ENCODE data around the gene EYS. TPM values are rescaled to one million over a fixed set of nuclear protein-coding genes. Genes with fewer than 3 reads are reported as not detected.

Gene EYS
- total RNA-seq, 2 donors from 2014 or later = not detected

GRCh38 chr6:64238071-64238470 lies 1469.0 kb downstream of the EYS start:
- no peaks in the 10 kb centered on the region for H3K27me3 ChIP-seq
- H3K9me3 ChIP-seq = peaks cover 0 to 7% of the 10 kb centered on the region in 2 donors
- H3K4me1 ChIP-seq = no peaks in the 10 kb centered on the region
- H3K36me3 ChIP-seq = no peaks in the 10 kb centered on the region
- H3K4me3 ChIP-seq = no peak overlapping the region
- no peak for DNase-seq (ENCODE audit: low spot score)
- TF ChIP-seq, protein P1, sequence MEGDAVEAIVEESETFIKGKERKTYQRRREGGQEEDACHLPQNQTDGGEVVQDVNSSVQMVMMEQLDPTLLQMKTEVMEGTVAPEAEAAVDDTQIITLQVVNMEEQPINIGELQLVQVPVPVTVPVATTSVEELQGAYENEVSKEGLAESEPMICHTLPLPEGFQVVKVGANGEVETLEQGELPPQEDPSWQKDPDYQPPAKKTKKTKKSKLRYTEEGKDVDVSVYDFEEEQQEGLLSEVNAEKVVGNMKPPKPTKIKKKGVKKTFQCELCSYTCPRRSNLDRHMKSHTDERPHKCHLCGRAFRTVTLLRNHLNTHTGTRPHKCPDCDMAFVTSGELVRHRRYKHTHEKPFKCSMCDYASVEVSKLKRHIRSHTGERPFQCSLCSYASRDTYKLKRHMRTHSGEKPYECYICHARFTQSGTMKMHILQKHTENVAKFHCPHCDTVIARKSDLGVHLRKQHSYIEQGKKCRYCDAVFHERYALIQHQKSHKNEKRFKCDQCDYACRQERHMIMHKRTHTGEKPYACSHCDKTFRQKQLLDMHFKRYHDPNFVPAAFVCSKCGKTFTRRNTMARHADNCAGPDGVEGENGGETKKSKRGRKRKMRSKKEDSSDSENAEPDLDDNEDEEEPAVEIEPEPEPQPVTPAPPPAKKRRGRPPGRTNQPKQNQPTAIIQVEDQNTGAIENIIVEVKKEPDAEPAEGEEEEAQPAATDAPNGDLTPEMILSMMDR (IDR thresholded peaks at IDR 0.05) = no peak
- H3K27ac ChIP-seq = no peak overlapping the region

DNA sequence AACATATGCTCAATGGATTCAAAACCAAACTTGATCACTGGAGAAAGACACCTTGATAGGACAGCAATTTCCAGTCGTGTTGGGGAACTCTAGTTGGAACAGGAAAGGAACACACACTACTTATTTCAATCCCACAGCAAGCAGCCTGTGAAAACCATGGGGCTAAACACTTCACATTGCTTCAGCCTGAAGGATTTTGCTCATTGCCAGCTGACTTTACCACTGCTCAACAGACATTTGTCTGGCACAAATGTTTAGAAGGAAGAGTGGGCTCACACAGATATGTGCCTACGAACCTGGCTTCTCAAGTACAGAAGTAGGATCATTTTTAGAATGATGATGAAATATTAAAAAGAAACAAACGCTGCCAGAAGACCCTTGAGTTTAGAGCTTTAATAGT lies 1473.3 kb downstream of the EYS start:
- H3K27me3 ChIP-seq = no peaks in the 10 kb centered on the region
- no peak overlapping the region for H3K4me3 ChIP-seq
- H3K27ac ChIP-seq = no peak overlapping the region
- no peaks in the 10 kb centered on the region for H3K36me3 ChIP-seq
- no peaks in the 10 kb centered on the region for H3K9me3 ChIP-seq
- no peak for DNase-seq (ENCODE audit: low spot score)
- no peaks in the 10 kb centered on the region for H3K4me1 ChIP-seq
- TF ChIP-seq, protein P1 (IDR thresholded peaks at IDR 0.05) = no peak

GRCh38 chr6:64231928-64232327 lies 1475.1 kb downstream of the EYS start:
- Histone ChIP-seq H3K4me1 (no peaks in the 10 kb centered on the region), H3K36me3 (no peaks in the 10 kb centered on the region), H3K27me3 (no peaks in the 10 kb centered on the region), H3K9me3 (no peaks in the 10 kb centered on the region), H3K27ac (no peak overlapping the region), H3K4me3 (no peak overlapping the region)
- TF ChIP-seq, protein P1 (IDR thresholded peaks at IDR 0.05) = no peak
- DNase-seq (ENCODE audit: low spot score) = no peak

GRCh38 chr6:64230530-64230929 lies 1476.5 kb downstream of the EYS start:
- Histone ChIP-seq H3K36me3 (no peaks in the 10 kb centered on the region), H3K4me3 (no peak overlapping the region), H3K27me3 (no peaks in the 10 kb centered on the region), H3K9me3 (no peaks in the 10 kb centered on the region), H3K4me1 (no peaks in the 10 kb centered on the region), H3K27ac (no peak overlapping the region)
- DNase-seq (ENCODE audit: low spot score) = no peak
- TF ChIP-seq, protein P1 (IDR thresholded peaks at IDR 0.05) = no peak

GRCh38 chr6:64227863-64228262 lies 1479.2 kb downstream of the EYS start:
- Histone ChIP-seq H3K4me1 (no peaks in the 10 kb centered on the region), H3K36me3 (no peaks in the 10 kb centered on the region), H3K4me3 (no peak overlapping the region), H3K27me3 (no peaks in the 10 kb centered on the region), H3K27ac (no peak overlapping the region), H3K9me3 (no peaks in the 10 kb centered on the region)
- TF ChIP-seq, protein P1 (IDR thresholded peaks at IDR 0.05) = no peak
- no peak for DNase-seq (ENCODE audit: low spot score)

GRCh38 chr6:64225503-64225902 lies 1481.5 kb downstream of the EYS start:
- H3K36me3 ChIP-seq = no peaks in the 10 kb centered on the region
- no peaks in the 10 kb centered on the region for H3K27me3 ChIP-seq
- DNase-seq (ENCODE audit: low spot score) = no peak
- no peaks in the 10 kb centered on the region for H3K9me3 ChIP-seq
- H3K27ac ChIP-seq = no peak overlapping the region
- no peak overlapping the region for H3K4me3 ChIP-seq
- TF ChIP-seq, protein P1 (IDR thresholded peaks at IDR 0.05) = no peak
- no peaks in the 10 kb centered on the region for H3K4me1 ChIP-seq

All from right atrium auricular region (tissue), 2 donors.